Type B pancreatic cell (in vitro differentiated cells): Measurements from ENCODE around the gene CD164. TPM values are rescaled to one million over a fixed set of nuclear protein-coding genes. Genes with fewer than 3 reads are reported as not detected.
A peak's percentile ranks its signal among the peaks of the same experiment; 100 is the strongest.

Source experiments
- DNase-seq: peaks from one replicate; pipeline ENCODE4 v3.0.0; 2021; ENCODE audit warnings: mixed read lengths; ENCODE audit not compliant: unreplicated experiment; ENCODE audit errors: extremely low spot score
- H3K27ac Mint-ChIP-seq: 2 replicates; pipeline ENCODE4 v1.8.0; 2021; ENCODE audit warnings: mild to moderate bottlenecking, mixed read lengths
- H3K27me3 Mint-ChIP-seq: 2 replicates; pipeline ENCODE4 v1.8.0; 2021; ENCODE audit warnings: mixed read lengths
- H3K36me3 Mint-ChIP-seq: 2 replicates; pipeline ENCODE4 v1.8.0; 2021; ENCODE audit warnings: mixed read lengths
- H3K4me1 Mint-ChIP-seq: one replicate; pipeline ENCODE4 v1.8.0; 2021; ENCODE audit warnings: mixed read lengths; ENCODE audit not compliant: unreplicated experiment
- H3K4me3 Mint-ChIP-seq: 2 replicates; pipeline ENCODE4 v1.8.0; 2021; ENCODE audit warnings: mild to moderate bottlenecking, mixed read lengths
- H3K9me3 Mint-ChIP-seq: 2 replicates; pipeline ENCODE4 v1.8.0; 2021; ENCODE audit warnings: mixed read lengths
- total RNA-seq: library from RNA; stranded (reverse); gene quantifications from 2 replicates; pipeline ENCODE4 v1.2.1, GENCODE V29; 2021; ENCODE audit warnings: low replicate concordance
- TF ChIP-seq, protein P1 (sequence below): fragments of 200-600 bp; sonication (generic); conservative IDR thresholded peaks from 2 replicates; pipeline ENCODE4 v1.5.0; 2021; ENCODE audit warnings: antibody characterized with exemption, mild to moderate bottlenecking

Gene CD164
- total RNA-seq, 1 donor from 2014 or later, result 230 TPM

DNA sequence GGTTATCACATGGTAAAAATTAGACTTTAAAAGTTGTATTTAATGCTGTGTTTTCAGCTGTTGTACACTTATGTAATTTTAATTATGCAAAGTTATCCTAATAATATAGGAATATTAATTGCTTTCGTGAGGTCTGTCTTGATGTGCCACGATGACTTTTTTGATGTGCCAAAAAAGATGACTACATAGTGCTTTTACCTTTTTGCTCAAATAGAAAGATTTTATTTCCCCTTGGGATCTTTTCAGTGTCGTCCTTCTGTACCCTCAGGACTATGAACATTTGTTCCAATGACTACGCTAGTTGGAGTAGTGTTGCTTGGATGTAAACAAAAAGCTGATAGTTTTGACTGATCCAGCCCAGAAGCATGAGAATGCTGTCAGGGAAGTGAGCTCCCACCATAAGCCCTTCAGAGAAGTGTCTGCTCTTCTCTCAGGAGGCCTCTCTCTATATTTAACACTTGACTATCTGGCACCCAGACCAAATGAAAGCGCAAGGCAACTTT is 1.2 kb upstream of the CD164 start:
- Mint-ChIP-seq H3K27me3 (no peaks in the 10 kb centered on the region), H3K4me3 (peak overlapping the region; percentile 98), H3K4me1 (peaks cover 34% of the 10 kb centered on the region), H3K9me3 (no peaks in the 10 kb centered on the region), H3K36me3 (peaks cover 5% of the 10 kb centered on the region), H3K27ac (peak overlapping the region; percentile 100)
- TF ChIP-seq, protein P1, sequence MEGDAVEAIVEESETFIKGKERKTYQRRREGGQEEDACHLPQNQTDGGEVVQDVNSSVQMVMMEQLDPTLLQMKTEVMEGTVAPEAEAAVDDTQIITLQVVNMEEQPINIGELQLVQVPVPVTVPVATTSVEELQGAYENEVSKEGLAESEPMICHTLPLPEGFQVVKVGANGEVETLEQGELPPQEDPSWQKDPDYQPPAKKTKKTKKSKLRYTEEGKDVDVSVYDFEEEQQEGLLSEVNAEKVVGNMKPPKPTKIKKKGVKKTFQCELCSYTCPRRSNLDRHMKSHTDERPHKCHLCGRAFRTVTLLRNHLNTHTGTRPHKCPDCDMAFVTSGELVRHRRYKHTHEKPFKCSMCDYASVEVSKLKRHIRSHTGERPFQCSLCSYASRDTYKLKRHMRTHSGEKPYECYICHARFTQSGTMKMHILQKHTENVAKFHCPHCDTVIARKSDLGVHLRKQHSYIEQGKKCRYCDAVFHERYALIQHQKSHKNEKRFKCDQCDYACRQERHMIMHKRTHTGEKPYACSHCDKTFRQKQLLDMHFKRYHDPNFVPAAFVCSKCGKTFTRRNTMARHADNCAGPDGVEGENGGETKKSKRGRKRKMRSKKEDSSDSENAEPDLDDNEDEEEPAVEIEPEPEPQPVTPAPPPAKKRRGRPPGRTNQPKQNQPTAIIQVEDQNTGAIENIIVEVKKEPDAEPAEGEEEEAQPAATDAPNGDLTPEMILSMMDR, result no peak
- DNase-seq, result no peak

DNA sequence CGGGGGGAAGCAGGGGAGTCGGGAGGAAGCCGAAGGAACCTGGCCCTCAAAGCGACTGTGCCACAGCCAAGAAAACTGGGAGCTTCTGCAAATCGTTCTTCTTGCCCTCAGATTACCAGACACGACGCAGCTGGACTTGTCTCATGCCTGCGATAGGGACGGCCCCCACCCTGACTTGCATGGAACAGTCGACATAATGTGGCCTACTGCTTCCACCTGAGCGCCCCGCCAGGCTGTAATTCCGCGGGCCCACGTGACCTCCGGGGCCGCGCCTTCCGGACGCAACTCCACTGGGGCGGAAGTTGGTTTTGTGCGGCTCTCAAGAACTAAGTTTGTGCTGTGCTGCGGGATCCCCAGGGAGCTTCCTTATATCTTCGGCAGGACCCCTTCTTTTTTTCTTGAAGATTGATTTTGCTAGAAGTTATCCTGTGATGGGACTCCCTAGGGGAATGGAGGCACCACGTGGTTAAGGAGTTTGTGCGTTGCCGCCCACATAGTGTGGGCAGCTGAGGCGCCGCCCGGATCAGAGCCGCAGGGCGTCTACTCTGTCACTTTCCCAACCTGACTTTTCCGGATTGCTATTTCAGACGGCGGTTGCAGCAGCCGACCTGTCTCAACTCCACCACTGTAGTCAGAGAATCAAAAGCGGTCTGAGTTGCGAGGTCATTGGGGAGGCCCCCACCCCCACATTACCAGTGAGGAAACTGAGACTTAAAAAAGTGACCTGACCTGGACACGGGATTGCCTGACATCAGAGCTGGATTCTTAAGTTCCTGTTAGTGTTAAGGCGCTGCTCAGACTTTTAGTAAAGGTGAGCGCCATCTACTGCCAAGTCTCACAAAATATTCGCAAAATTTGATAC is 540 bp upstream of the CD164 start:
- Mint-ChIP-seq H3K9me3 (no peaks in the 10 kb centered on the region), H3K36me3 (peaks cover 10% of the 10 kb centered on the region), H3K27ac (peak overlapping the region; percentile 100), H3K4me1 (peaks cover 40% of the 10 kb centered on the region), H3K27me3 (no peaks in the 10 kb centered on the region), H3K4me3 (peak overlapping the region; percentile 98)
- peak; percentile 92 for DNase-seq
- TF ChIP-seq, protein P1, result peak; percentile 76

DNA sequence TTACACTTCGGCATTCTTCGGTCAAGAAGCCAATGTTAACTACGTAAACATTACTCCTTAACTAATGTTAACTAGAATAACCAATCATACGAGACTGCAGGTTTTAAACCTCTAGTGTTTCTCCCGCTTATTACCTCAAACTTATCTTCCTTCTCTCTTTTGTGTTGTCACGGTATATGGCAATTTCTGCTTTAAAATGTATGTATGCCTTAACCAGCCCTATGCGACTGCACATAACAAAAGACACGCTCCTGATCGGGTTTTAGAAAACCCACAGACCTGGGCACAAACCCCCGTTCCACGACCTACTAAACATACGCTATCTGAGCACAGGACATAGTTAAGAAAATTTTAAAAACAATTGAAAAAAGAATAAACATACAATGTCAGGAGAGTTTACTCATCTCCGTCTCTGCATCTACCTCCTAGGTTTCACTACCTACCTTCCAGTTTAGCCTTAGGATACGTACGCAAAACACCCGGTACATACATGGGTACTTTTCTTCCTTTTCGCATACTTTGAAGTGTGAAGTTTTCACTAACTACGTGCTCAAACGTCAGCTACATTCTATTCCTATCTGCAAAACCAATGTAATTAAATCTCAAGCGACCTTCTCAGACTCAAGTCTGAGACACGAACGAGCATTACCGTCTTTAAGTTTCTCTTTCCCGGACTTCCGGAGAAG is 1.1 kb downstream of the CD164 start:
- Mint-ChIP-seq H3K4me3 (peak overlapping the region; percentile 95), H3K27me3 (no peaks in the 10 kb centered on the region), H3K36me3 (peaks cover 18% of the 10 kb centered on the region), H3K4me1 (peaks cover 42% of the 10 kb centered on the region), H3K27ac (peak overlapping the region; percentile 93), H3K9me3 (no peaks in the 10 kb centered on the region)
- TF ChIP-seq, protein P1, result no peak
- no peak for DNase-seq

DNA sequence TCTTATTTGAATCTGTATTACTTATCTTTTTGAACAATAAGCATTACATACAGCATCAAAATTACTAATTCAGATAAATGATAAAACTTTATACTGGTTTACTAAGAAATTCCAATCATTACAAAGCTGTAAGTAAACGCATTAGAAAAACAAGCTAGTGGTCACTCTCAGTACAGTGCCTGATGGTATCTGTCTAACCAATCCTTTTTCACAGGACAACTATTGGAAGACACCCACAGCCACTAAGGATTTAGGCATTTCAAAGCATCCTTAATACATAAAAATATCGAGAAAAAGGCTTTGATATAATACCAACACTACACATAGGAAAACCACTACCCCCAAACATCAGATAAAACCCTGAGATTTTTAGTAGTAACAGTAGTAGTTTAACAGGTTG is 2.6 kb downstream of the CD164 start:
- Mint-ChIP-seq H3K4me3 (peak overlapping the region; percentile 95), H3K27me3 (no peaks in the 10 kb centered on the region), H3K27ac (peak overlapping the region; percentile 93), H3K9me3 (no peaks in the 10 kb centered on the region), H3K36me3 (peaks cover 23% of the 10 kb centered on the region), H3K4me1 (peaks cover 41% of the 10 kb centered on the region)
- DNase-seq, result no peak
- TF ChIP-seq, protein P1, result no peak

DNA sequence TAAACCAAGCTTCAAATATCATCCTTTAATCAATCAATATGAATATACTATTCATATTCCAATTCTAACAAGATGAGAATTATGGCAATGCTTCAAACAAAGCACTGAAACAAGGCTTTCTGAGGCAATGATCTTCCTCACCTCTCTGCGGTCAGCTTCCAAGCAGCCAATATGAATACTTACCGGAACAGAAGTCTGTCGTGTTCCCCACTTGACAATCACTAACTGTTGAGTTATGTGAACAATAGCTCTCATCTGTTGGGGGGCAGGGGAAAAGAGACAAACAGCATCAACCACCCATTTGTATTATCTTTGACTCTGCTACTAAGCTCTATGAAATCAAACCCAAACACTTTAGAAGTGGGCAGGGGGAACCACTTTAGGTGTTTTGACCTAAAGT is 4.5 kb downstream of the CD164 start:
- H3K27ac Mint-ChIP-seq, result no peak overlapping the region

More for the DNA sequence above, 4.5 kb downstream of the CD164 start:
- Mint-ChIP-seq H3K4me3 (no peak overlapping the region), H3K36me3 (peaks cover 37% of the 10 kb centered on the region), H3K9me3 (no peaks in the 10 kb centered on the region), H3K4me1 (peaks cover 33% of the 10 kb centered on the region), H3K27me3 (no peaks in the 10 kb centered on the region)
- TF ChIP-seq, protein P1, result no peak
- DNase-seq, result no peak
